Measurements from ENCODE around the gene CDH18. TPM values are rescaled to one million over a fixed set of nuclear protein-coding genes. Genes with fewer than 3 reads are reported as not detected.

CDH18 gene
- total and polyA plus RNA-seq, 2 donors (not counting 3 experiments of a cell fraction or from before 2014, with no cell fraction given): 0.06 TPM; not detected in 1

DNA sequence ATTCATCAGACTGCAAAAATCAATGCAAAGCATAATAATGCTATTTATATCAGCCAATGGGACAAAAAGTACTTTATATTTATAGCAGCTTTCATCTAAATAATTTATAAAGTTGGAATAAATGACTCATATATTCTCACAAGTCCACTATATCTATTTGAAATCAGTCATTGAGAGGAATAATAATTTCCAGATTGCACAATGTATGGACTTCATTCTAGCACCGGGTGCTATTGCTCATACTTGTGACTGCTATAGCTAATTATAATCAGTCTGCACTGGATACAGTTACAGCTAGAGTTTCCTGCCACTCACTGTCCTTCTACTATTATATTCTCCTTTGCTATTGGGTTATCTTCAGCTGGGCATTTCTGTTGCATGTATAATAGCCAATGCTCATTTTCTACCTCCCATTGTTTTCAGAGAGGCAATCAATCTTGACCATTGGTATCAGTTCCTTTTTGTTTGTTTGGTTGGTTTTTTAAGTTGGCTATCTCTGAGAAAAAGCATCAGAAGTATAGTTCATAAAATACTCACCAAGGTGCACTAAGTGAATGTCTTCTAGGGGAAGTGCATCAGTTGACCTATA, 1.9 kb downstream of the CDH18 start:
- FAIRE-seq: no peak
- POLR2A ChIA-PET: no interaction called here

More for the DNA sequence above, 1.9 kb downstream of the CDH18 start:
- no peak overlapping the region for H2AFZ ChIP-seq (ENCODE audit: low read depth, low read length)
- TF ChIP-seq EZH2 (IDR thresholded peaks at IDR 0.05; ENCODE audit: borderline replicate concordance, low read depth, low read length, severe bottlenecking) (no peak), MYC (IDR thresholded peaks at IDR 0.05; ENCODE audit: low read depth, low read length) (no peak), FOS (IDR thresholded peaks at IDR 0.05; ENCODE audit: borderline replicate concordance, insufficient read depth, low read length) (no peak), GATA2 (IDR thresholded peaks at IDR 0.05; ENCODE audit: insufficient read depth, insufficient read length, low read depth, low read length) (no peak), POLR2AphosphoS5 (IDR thresholded peaks at IDR 0.05; ENCODE audit: insufficient read depth, low read depth, low read length) (no peak), POLR2A (IDR thresholded peaks at IDR 0.05; ENCODE audit: low read depth, low read length) (no peak), JUN (IDR thresholded peaks at IDR 0.05; ENCODE audit: borderline replicate concordance, insufficient read depth, insufficient read length, low read depth) (no peak)
- TF ChIP-seq, protein P1, sequence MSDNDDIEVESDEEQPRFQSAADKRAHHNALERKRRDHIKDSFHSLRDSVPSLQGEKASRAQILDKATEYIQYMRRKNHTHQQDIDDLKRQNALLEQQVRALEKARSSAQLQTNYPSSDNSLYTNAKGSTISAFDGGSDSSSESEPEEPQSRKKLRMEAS (IDR thresholded peaks at IDR 0.05; ENCODE audit: insufficient read depth, insufficient read length): no peak
- TF ChIP-seq, protein P2, sequence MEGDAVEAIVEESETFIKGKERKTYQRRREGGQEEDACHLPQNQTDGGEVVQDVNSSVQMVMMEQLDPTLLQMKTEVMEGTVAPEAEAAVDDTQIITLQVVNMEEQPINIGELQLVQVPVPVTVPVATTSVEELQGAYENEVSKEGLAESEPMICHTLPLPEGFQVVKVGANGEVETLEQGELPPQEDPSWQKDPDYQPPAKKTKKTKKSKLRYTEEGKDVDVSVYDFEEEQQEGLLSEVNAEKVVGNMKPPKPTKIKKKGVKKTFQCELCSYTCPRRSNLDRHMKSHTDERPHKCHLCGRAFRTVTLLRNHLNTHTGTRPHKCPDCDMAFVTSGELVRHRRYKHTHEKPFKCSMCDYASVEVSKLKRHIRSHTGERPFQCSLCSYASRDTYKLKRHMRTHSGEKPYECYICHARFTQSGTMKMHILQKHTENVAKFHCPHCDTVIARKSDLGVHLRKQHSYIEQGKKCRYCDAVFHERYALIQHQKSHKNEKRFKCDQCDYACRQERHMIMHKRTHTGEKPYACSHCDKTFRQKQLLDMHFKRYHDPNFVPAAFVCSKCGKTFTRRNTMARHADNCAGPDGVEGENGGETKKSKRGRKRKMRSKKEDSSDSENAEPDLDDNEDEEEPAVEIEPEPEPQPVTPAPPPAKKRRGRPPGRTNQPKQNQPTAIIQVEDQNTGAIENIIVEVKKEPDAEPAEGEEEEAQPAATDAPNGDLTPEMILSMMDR (IDR thresholded peaks at IDR 0.05; ENCODE audit: extremely low read depth in 1 of 2, insufficient read depth in 1 of 2, low read depth in 1 of 2, low read length in 2 of 2): no peak
- intact Hi-C loops (cut with micrococcal nuclease) (no loop called here), dilution Hi-C loops (cut with MboI; ENCODE audit: extremely low pct_ligation_motif_present, low sequenced_read_pairs) (no loop called here)
- no peaks in the 10 kb centered on the region for H4K20me1 ChIP-seq (replicated peaks; ENCODE audit: control insufficient read depth, extremely low read depth, insufficient read depth, low read length)
- no peaks in the 10 kb centered on the region for H3K79me2 ChIP-seq (ENCODE audit: control insufficient read depth, insufficient read depth, low read length)
- peaks cover 0 to 4% of the 10 kb centered on the region in 2 experiments for H3K27me3 ChIP-seq (ENCODE audit: control insufficient read depth in 2 of 2, insufficient read depth in 2 of 2, low read length in 2 of 2)
- H3K9me1 ChIP-seq (replicated peaks; ENCODE audit: control insufficient read depth, extremely low read depth, insufficient read depth, low read length): no peaks in the 10 kb centered on the region
- no peak overlapping the region for H3K4me3 ChIP-seq (replicated peaks in 1 of 3; ENCODE audit: insufficient read depth in 1 of 3, low read depth in 1 of 3, low read length in 3 of 3)
- no peak overlapping the region for H3K4me2 ChIP-seq (ENCODE audit: insufficient read depth, low read length)
- DNase-seq (ENCODE audit: low read depth, low spot score): no peak
- H3K9me3 ChIP-seq (replicated peaks; ENCODE audit: control insufficient read depth, insufficient read depth, low read length): peaks cover 2% of the 10 kb centered on the region
- H3K9ac ChIP-seq (replicated peaks; ENCODE audit: extremely low read depth, insufficient read depth, low read length): no peak overlapping the region
- H3K36me3 ChIP-seq (ENCODE audit: control insufficient read depth in 2 of 2, extremely low read depth in 1 of 2, insufficient read depth in 2 of 2, low read length in 2 of 2): no peaks in the 10 kb centered on the region
- BruUV-seq (replicated peaks): no TSS peak
- CTCF ChIA-PET: no interaction called here
- no peak overlapping the region for H3K27ac ChIP-seq (ENCODE audit: insufficient read depth, low read depth, low read length)
- no peaks in the 10 kb centered on the region for H3K4me1 ChIP-seq (ENCODE audit: control insufficient read depth, extremely low read depth, insufficient read depth, low read length)

Data from endothelial cell of umbilical vein (primary cell).